ENCODE results near the gene OR51B4. TPM values are rescaled to one million over a fixed set of nuclear protein-coding genes. Genes with fewer than 3 reads are reported as not detected.
"Not testable (repeated sequence)": the region's sequence is repeated elsewhere in the genome, so short reads cannot be mapped to it uniquely, and the experiment has no call there.

OR51B4 gene
- total RNA-seq, 1 experiment from 2014 or later = 43.7 TPM

GRCh38 chr11:5297721-5298323, 3.9 kb downstream of the OR51B4 start:
- DNase-seq (ENCODE audit: low read depth, low spot score) = no peak

DNA sequence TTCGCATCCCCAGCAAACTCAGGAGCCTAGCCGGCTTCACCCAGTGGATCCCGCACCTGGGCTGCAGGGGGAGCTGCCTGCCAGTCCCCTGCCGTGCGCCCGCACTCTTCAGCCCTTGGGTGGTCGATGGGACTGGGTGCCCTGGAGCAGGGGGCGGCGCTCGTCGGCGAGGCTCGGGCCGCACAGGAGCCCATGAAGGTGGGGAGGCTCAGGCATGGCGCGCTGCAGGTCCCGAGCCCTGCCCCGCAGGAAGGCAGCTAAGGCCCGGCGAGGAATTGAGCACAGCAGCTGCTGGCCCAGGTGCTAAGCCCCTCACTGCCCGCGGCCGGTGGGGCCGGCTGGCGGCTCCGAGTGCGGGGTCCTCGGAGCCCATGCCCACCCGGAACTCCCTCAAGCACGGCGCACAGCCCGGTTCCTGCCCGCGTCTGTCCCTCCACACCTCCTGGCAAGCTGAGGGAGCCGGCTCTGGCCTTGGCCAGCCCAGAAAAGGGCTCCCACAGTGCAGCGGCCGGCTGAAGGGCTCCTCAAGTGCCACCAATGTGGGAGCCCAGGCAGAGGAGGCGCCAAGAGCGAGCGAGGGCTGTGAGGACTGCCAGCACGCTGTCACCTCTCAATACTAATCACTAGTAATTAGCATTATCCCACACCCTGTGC, 7.3 kb downstream of the OR51B4 start:
- H3K4me3 ChIP-seq (replicated peaks in 1 of 2; ENCODE audit: low read depth in 1 of 2, low read length in 2 of 2); BruUV-seq (replicated peaks); H3K9ac ChIP-seq (ENCODE audit: low read length); CTCF ChIA-PET; H3K9me3 ChIP-seq (ENCODE audit: control insufficient read depth in 1 of 2, insufficient read depth in 1 of 2, low read depth in 1 of 2, low read length in 2 of 2); H4K20me1 ChIP-seq (ENCODE audit: insufficient read depth); ATAC-seq; H3K27ac ChIP-seq (ENCODE audit: low read depth, low read length); H3K4me1 ChIP-seq (ENCODE audit: control insufficient read depth in 1 of 2, insufficient read depth in 2 of 2, low read length in 2 of 2); H3K9me2 ChIP-seq (ENCODE audit: insufficient read depth); RAD21 ChIA-PET (ENCODE audit: low non-redundant PET in 1 of 2, low total read pairs in 2 of 2, uncharacterized antibody in 2 of 2, unreplicated experiment in 2 of 2); H3K4me2 ChIP-seq (ENCODE audit: low read length); H2AFZ ChIP-seq (ENCODE audit: low read depth, low read length, poor library complexity, severe bottlenecking); H3K36me3 ChIP-seq (ENCODE audit: control insufficient read depth in 1 of 2, insufficient read depth in 2 of 2, low read length in 2 of 2); H3K27me3 ChIP-seq (ENCODE audit: insufficient read depth, low read length); POLR2A ChIA-PET; H3K79me2 ChIP-seq (ENCODE audit: insufficient read depth, low read length); DNase-seq (ENCODE audit: low read depth, low spot score): not testable (repeated sequence)
- intact Hi-C loops (cut with micrococcal nuclease) = loop anchor here (5.0 kb wide), 3 partner anchors 172 to 667 kb away; partner anchors contain the start of gene OR52N2

More at GRCh38 chr11:5297721-5298323, 3.9 kb downstream of the OR51B4 start:
- ChIA-PET POLR2A (no interaction called here), RAD21 (ENCODE audit: low non-redundant PET in 1 of 2, low total read pairs in 2 of 2, uncharacterized antibody in 2 of 2, unreplicated experiment in 2 of 2) (no interaction called here), CTCF (no interaction called here)
- intact Hi-C loops (cut with micrococcal nuclease) = no loop called here
- no peak overlapping the region for H2AFZ ChIP-seq (ENCODE audit: low read depth, low read length, poor library complexity, severe bottlenecking)
- ATAC-seq = no peak
- TF ChIP-seq EGR1 (IDR thresholded peaks at IDR 0.05; ENCODE audit: low read depth) = no peak
- no peak for TF ChIP-seq ZNF274 (IDR thresholded peaks at IDR 0.05; ENCODE audit: low read depth, low read length)
- no peak for TF ChIP-seq TCF7L2 (IDR thresholded peaks at IDR 0.05; ENCODE audit: borderline replicate concordance, extremely low read depth, insufficient read depth, insufficient read length)
- TF ChIP-seq POLR2AphosphoS5 (IDR thresholded peaks at IDR 0.05; ENCODE audit: low read depth, low read length) = no peak
- TF ChIP-seq ZBTB33 (IDR thresholded peaks at IDR 0.05; ENCODE audit: extremely low read depth, insufficient replicate concordance, low read length) = no peak
- TF ChIP-seq, protein P1, sequence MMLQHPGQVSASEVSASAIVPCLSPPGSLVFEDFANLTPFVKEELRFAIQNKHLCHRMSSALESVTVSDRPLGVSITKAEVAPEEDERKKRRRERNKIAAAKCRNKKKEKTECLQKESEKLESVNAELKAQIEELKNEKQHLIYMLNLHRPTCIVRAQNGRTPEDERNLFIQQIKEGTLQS (IDR thresholded peaks at IDR 0.05) = no peak
- TF ChIP-seq CBX3 (IDR thresholded peaks at IDR 0.05; ENCODE audit: low read depth) = no peak
- no peak for TF ChIP-seq EZH2phosphoT487 (IDR thresholded peaks at IDR 0.05; ENCODE audit: borderline replicate concordance)
- no peak for TF ChIP-seq ELF1 (IDR thresholded peaks at IDR 0.05; ENCODE audit: borderline replicate concordance, low read depth)
- TF ChIP-seq RAD21 (IDR thresholded peaks at IDR 0.05; ENCODE audit: low read depth) = no peak
- TF ChIP-seq SRF (IDR thresholded peaks at IDR 0.05; ENCODE audit: low read depth) = no peak
- TF ChIP-seq, protein P2, sequence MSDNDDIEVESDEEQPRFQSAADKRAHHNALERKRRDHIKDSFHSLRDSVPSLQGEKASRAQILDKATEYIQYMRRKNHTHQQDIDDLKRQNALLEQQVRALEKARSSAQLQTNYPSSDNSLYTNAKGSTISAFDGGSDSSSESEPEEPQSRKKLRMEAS (IDR thresholded peaks at IDR 0.05) = no peak
- no peak for TF ChIP-seq JUND (IDR thresholded peaks at IDR 0.05)
- no peak for TF ChIP-seq FOSL1 (IDR thresholded peaks at IDR 0.05; ENCODE audit: low read depth)
- no peak for TF ChIP-seq SP1 (IDR thresholded peaks at IDR 0.05; ENCODE audit: low read depth)
- H3K4me2 ChIP-seq (ENCODE audit: low read length) = no peak overlapping the region
- H3K9me3 ChIP-seq (ENCODE audit: control insufficient read depth in 1 of 2, insufficient read depth in 1 of 2, low read depth in 1 of 2, low read length in 2 of 2) = no peaks in the 10 kb centered on the region
- H3K4me3 ChIP-seq (replicated peaks in 1 of 2; ENCODE audit: low read depth in 1 of 2, low read length in 2 of 2) = no peak overlapping the region
- no peaks in the 10 kb centered on the region for H3K9me2 ChIP-seq (ENCODE audit: insufficient read depth)
- peaks cover 0 to 25% of the 10 kb centered on the region in 2 experiments; a peak in 1 of 4 replicates for H3K36me3 ChIP-seq (ENCODE audit: control insufficient read depth in 1 of 2, insufficient read depth in 2 of 2, low read length in 2 of 2)
- H3K27me3 ChIP-seq (ENCODE audit: insufficient read depth, low read length) = no peaks in the 10 kb centered on the region
- no peaks in the 10 kb centered on the region; the same call in 1 of the 2 replicates for H4K20me1 ChIP-seq (ENCODE audit: insufficient read depth)
- H3K27ac ChIP-seq (ENCODE audit: low read depth, low read length) = no peak overlapping the region
- H3K9ac ChIP-seq (ENCODE audit: low read length) = no peak overlapping the region
- BruUV-seq (replicated peaks) = no TSS peak
- H3K4me1 ChIP-seq (ENCODE audit: control insufficient read depth in 1 of 2, insufficient read depth in 2 of 2, low read length in 2 of 2) = no peaks in the 10 kb centered on the region
- no peaks in the 10 kb centered on the region for H3K79me2 ChIP-seq (ENCODE audit: insufficient read depth, low read length)
